Caco-2 (cell line): Measurements from ENCODE around the gene ASXL1. TPM values are rescaled to one million over a fixed set of nuclear protein-coding genes. Genes with fewer than 3 reads are reported as not detected.

Source experiments
- BruUV-seq: library from RNA; stranded (reverse); fragments of 400-500 nt; replicated peaks from 2 replicates; lab custom pipeline; 2021; lab: Mats Ljungman, UMichigan
- CTCF ChIA-PET: fragments of 300-600 bp; sonication (Branson Sonifier 250); formaldehyde crosslinking; loops from one replicate; lab custom pipeline; 2022; ENCODE audit warnings: antibody characterized with exemption; lab: Charles Lee
- POLR2A ChIA-PET: fragments of 300-600 bp; sonication (Branson Sonifier 250); formaldehyde crosslinking; loops from one replicate; lab custom pipeline; 2022; ENCODE audit warnings: antibody characterized with exemption; lab: Charles Lee
- DNase-seq, 2 experiments: peaks; one replicate each; pipeline versions ENCODE4 v3.0.0 to v3.0.0-alpha.2; 2020 to 2022
- H3K27me3 ChIP-seq: replicated peaks from 2 replicates; pipeline ENCODE4 v1.6.0; 2011; ENCODE audit warnings: low read length; ENCODE audit not compliant: control insufficient read depth, insufficient read depth
- H3K36me3 ChIP-seq: 2 replicates; pipeline ENCODE4 v1.5.1; 2011; ENCODE audit warnings: low read length; ENCODE audit not compliant: control insufficient read depth, insufficient read depth
- H3K4me1 ChIP-seq: fragments of 250-450 bp; sonication (Bioruptor Pico); 2 replicates; pipeline ENCODE4 v1.5.1; 2020; ENCODE audit warnings: mild to moderate bottlenecking
- H3K4me3 ChIP-seq: 2 replicates; pipeline ENCODE4 v1.5.1; 2011; ENCODE audit warnings: low read depth, mild to moderate bottlenecking, control low read depth, low read length
- H3K9me3 ChIP-seq: fragments of 250-450 bp; sonication (Bioruptor Pico); 2 replicates; pipeline ENCODE4 v1.5.1; 2020; ENCODE audit warnings: mild to moderate bottlenecking, moderate library complexity
- H3K27ac Mint-ChIP-seq: one replicate; pipeline ENCODE4 v1.8.0; 2022; ENCODE audit warnings: mixed read lengths; ENCODE audit not compliant: unreplicated experiment
- H3K27me3 Mint-ChIP-seq: one replicate; pipeline ENCODE4 v1.8.0; 2022; ENCODE audit warnings: mixed read lengths; ENCODE audit not compliant: insufficient read depth, unreplicated experiment
- H3K36me3 Mint-ChIP-seq: one replicate; pipeline ENCODE4 v1.8.0; 2022; ENCODE audit warnings: mild to moderate bottlenecking, mixed read lengths; ENCODE audit not compliant: insufficient read depth, unreplicated experiment
- H3K4me1 Mint-ChIP-seq: one replicate; pipeline ENCODE4 v1.8.0; 2022; ENCODE audit warnings: low read depth, mixed read lengths; ENCODE audit not compliant: unreplicated experiment
- H3K4me3 Mint-ChIP-seq: one replicate; pipeline ENCODE4 v1.8.0; 2022; ENCODE audit warnings: mild to moderate bottlenecking, moderate library complexity, mixed read lengths; ENCODE audit not compliant: unreplicated experiment
- H3K9me3 Mint-ChIP-seq: one replicate; pipeline ENCODE4 v1.8.0; 2022; ENCODE audit warnings: mixed read lengths; ENCODE audit not compliant: unreplicated experiment
- CTCF ChIP-seq, 2 experiments: fragments of 200-600 bp in 1 of 2; IDR thresholded peaks; 1 replicate in 1 of 2; 2 replicates in 1 of 2; pipeline versions ENCODE4 v1.5.1 to v1.8.0; 2011 to 2022; ENCODE audit warnings: antibody characterized with exemption in 1 of 2, control low read depth in 1 of 2, inconsistent platforms in 1 of 2, low read depth in 1 of 2, low read length in 1 of 2, mild to moderate bottlenecking in 1 of 2, moderate library complexity in 1 of 2; ENCODE audit not compliant: insufficient read depth in 1 of 2, severe bottlenecking in 1 of 2, unreplicated experiment in 1 of 2
- intact Hi-C: fragments of 100-400 bp; cut with micrococcal nuclease; formaldehyde crosslinking; loops from one replicate; pipeline ENCODE4 v1.10.0; 2022; ENCODE audit not compliant: unreplicated experiment
- total RNA-seq: library from RNA; stranded (reverse); gene quantifications from 2 replicates; pipeline ENCODE4 v1.2.3, GENCODE V29; 2022

Gene ASXL1
- total RNA-seq, 1 experiment from 2014 or later, result 226 TPM

GRCh38 chr20:32455901-32456701, 98.0 kb downstream of the ASXL1 start:
- no peak overlapping the region for H3K4me3 ChIP-seq
- H3K4me3 Mint-ChIP-seq, result no peak overlapping the region

GRCh38 chr20:32456869-32457478, 98.8 kb downstream of the ASXL1 start:
- Histone ChIP-seq H3K4me1 (no peaks in the 10 kb centered on the region), H3K36me3 (peaks cover 14% of the 10 kb centered on the region), H3K4me3 (no peak overlapping the region), H3K9me3 (no peaks in the 10 kb centered on the region), H3K27me3 (no peaks in the 10 kb centered on the region)
- DNase-seq, result no peak
- H3K4me1 Mint-ChIP-seq, result peaks cover 6% of the 10 kb centered on the region
- no peak overlapping the region for H3K4me3 Mint-ChIP-seq
- intact Hi-C loops, result no loop called here
- TF ChIP-seq CTCF (IDR thresholded peaks at IDR 0.05; ENCODE audit: insufficient read depth in 1 of 2, low read depth in 1 of 2, low read length in 1 of 2, severe bottlenecking in 1 of 2, unreplicated experiment in 1 of 2), result peak in 1 of 2 experiments; percentile 36
- peaks cover 77% of the 10 kb centered on the region for H3K36me3 Mint-ChIP-seq
- no TSS peak for BruUV-seq
- no peak overlapping the region for H3K27ac Mint-ChIP-seq
- POLR2A ChIA-PET, result no interaction called here
- H3K27me3 Mint-ChIP-seq, result no peaks in the 10 kb centered on the region
- no peaks in the 10 kb centered on the region for H3K9me3 Mint-ChIP-seq
- CTCF ChIA-PET, result no interaction called here

More at GRCh38 chr20:32455901-32456701, 98.0 kb downstream of the ASXL1 start:
- no peak for DNase-seq
- peaks cover 6% of the 10 kb centered on the region for H3K4me1 Mint-ChIP-seq
- intact Hi-C loops, result no loop called here
- no peak for TF ChIP-seq CTCF (IDR thresholded peaks at IDR 0.05; ENCODE audit: insufficient read depth in 1 of 2, low read depth in 1 of 2, low read length in 1 of 2, severe bottlenecking in 1 of 2, unreplicated experiment in 1 of 2)
- no peaks in the 10 kb centered on the region for H3K9me3 Mint-ChIP-seq
- H3K4me1 ChIP-seq, result no peaks in the 10 kb centered on the region
- BruUV-seq, result no TSS peak
- no peaks in the 10 kb centered on the region for H3K27me3 Mint-ChIP-seq
- no peaks in the 10 kb centered on the region for H3K9me3 ChIP-seq
- peaks cover 14% of the 10 kb centered on the region for H3K36me3 ChIP-seq
- no peak overlapping the region for H3K27ac Mint-ChIP-seq
- no peaks in the 10 kb centered on the region for H3K27me3 ChIP-seq
- peaks cover 78% of the 10 kb centered on the region for H3K36me3 Mint-ChIP-seq
- CTCF ChIA-PET, result interaction anchor here (1.3 kb wide), 1 partner anchor 12 kb away, joined by 3 read pairs; no protein-coding TSS in a partner anchor
- POLR2A ChIA-PET, result no interaction called here

GRCh38 chr20:32457479-32457986, 99.4 kb downstream of the ASXL1 start:
- Histone ChIP-seq H3K4me3 (no peak overlapping the region), H3K4me1 (no peaks in the 10 kb centered on the region), H3K27me3 (no peaks in the 10 kb centered on the region), H3K36me3 (peaks cover 15% of the 10 kb centered on the region), H3K9me3 (no peaks in the 10 kb centered on the region)
- no peak for DNase-seq
- no peak for TF ChIP-seq CTCF (IDR thresholded peaks at IDR 0.05; ENCODE audit: insufficient read depth in 1 of 2, low read depth in 1 of 2, low read length in 1 of 2, severe bottlenecking in 1 of 2, unreplicated experiment in 1 of 2)
- Mint-ChIP-seq H3K27me3 (no peaks in the 10 kb centered on the region), H3K4me3 (no peak overlapping the region), H3K27ac (no peak overlapping the region), H3K36me3 (peaks cover 77% of the 10 kb centered on the region), H3K9me3 (no peaks in the 10 kb centered on the region), H3K4me1 (peaks cover 6% of the 10 kb centered on the region)
- CTCF ChIA-PET, result no interaction called here
- intact Hi-C loops, result no loop called here
- POLR2A ChIA-PET, result no interaction called here
- BruUV-seq, result no TSS peak
